PFSK-1 (cell line): ENCODE results near the gene DNAJB12.

Experiments
- FOXP2 ChIP-seq: optimal IDR thresholded peaks from 2 replicates; pipeline ENCODE3; 2011; ENCODE audit warnings: borderline replicate concordance, control low read depth, inconsistent platforms; ENCODE audit not compliant: insufficient read depth; ENCODE audit errors: extremely low read length, extremely low read depth
- POLR2AphosphoS5 ChIP-seq: IDR thresholded peaks from 2 replicates; pipeline ENCODE4 v1.6.1; 2012; ENCODE audit warnings: low read depth, mild to moderate bottlenecking, control low read depth, low read length, moderate library complexity
- REST ChIP-seq, 2 experiments: IDR thresholded peaks; 2 replicates each; pipeline versions ENCODE4 v1.6.1 to v1.8.0; 2011 to 2012; ENCODE audit warnings: low read depth in 2 of 2, low read length in 2 of 2, control low read depth in 1 of 2, inconsistent platforms in 1 of 2, mild to moderate bottlenecking in 1 of 2, moderate library complexity in 1 of 2; ENCODE audit not compliant: insufficient read depth in 1 of 2
- SIN3A ChIP-seq: IDR thresholded peaks from 2 replicates; pipeline ENCODE4 v1.6.1; 2012; ENCODE audit warnings: mild to moderate bottlenecking, low read length, moderate library complexity, borderline replicate concordance; ENCODE audit not compliant: insufficient read depth
- TAF1 ChIP-seq: IDR thresholded peaks from 2 replicates; pipeline ENCODE4 v1.6.1; 2012; ENCODE audit warnings: low read length, control low read depth, borderline replicate concordance; ENCODE audit not compliant: insufficient read depth

The DNAJB12 gene

GRCh38 chr10:72353028-72353964, 1.4 kb downstream of the DNAJB12 start:
- TF ChIP-seq POLR2AphosphoS5 (no peak), REST (IDR thresholded peaks at IDR 0.05; ENCODE audit: insufficient read depth in 1 of 2, low read depth in 2 of 2, low read length in 2 of 2) (no peak), SIN3A (no peak), TAF1 (no peak), FOXP2 (no peak)

- no peak for TF ChIP-seq TAF1
- TF ChIP-seq FOXP2, result no peak
- no peak for TF ChIP-seq SIN3A
Measured at GRCh38 chr10:72351479-72351878, 3.2 kb downstream of the DNAJB12 start.

GRCh38 chr10:72349438-72349837, 5.3 kb downstream of the DNAJB12 start:
- TF ChIP-seq TAF1 (no peak), REST (IDR thresholded peaks at IDR 0.05; ENCODE audit: insufficient read depth in 1 of 2, low read depth in 2 of 2, low read length in 2 of 2) (no peak), SIN3A (no peak), FOXP2 (no peak), POLR2AphosphoS5 (no peak)

GRCh38 chr10:72348282-72348681, 6.4 kb downstream of the DNAJB12 start:
- TF ChIP-seq POLR2AphosphoS5, result no peak
- no peak for TF ChIP-seq FOXP2
- no peak for TF ChIP-seq TAF1
- no peak for TF ChIP-seq SIN3A
- TF ChIP-seq REST (IDR thresholded peaks at IDR 0.05; ENCODE audit: insufficient read depth in 1 of 2, low read depth in 2 of 2, low read length in 2 of 2), result no peak

GRCh38 chr10:72344932-72345331, 9.8 kb downstream of the DNAJB12 start:
- no peak for TF ChIP-seq POLR2AphosphoS5
- no peak for TF ChIP-seq TAF1
- TF ChIP-seq SIN3A, result no peak
- no peak for TF ChIP-seq FOXP2
- no peak for TF ChIP-seq REST (IDR thresholded peaks at IDR 0.05; ENCODE audit: insufficient read depth in 1 of 2, low read depth in 2 of 2, low read length in 2 of 2)
